ENCODE data around the gene AATK.

AATK gene, protein sequence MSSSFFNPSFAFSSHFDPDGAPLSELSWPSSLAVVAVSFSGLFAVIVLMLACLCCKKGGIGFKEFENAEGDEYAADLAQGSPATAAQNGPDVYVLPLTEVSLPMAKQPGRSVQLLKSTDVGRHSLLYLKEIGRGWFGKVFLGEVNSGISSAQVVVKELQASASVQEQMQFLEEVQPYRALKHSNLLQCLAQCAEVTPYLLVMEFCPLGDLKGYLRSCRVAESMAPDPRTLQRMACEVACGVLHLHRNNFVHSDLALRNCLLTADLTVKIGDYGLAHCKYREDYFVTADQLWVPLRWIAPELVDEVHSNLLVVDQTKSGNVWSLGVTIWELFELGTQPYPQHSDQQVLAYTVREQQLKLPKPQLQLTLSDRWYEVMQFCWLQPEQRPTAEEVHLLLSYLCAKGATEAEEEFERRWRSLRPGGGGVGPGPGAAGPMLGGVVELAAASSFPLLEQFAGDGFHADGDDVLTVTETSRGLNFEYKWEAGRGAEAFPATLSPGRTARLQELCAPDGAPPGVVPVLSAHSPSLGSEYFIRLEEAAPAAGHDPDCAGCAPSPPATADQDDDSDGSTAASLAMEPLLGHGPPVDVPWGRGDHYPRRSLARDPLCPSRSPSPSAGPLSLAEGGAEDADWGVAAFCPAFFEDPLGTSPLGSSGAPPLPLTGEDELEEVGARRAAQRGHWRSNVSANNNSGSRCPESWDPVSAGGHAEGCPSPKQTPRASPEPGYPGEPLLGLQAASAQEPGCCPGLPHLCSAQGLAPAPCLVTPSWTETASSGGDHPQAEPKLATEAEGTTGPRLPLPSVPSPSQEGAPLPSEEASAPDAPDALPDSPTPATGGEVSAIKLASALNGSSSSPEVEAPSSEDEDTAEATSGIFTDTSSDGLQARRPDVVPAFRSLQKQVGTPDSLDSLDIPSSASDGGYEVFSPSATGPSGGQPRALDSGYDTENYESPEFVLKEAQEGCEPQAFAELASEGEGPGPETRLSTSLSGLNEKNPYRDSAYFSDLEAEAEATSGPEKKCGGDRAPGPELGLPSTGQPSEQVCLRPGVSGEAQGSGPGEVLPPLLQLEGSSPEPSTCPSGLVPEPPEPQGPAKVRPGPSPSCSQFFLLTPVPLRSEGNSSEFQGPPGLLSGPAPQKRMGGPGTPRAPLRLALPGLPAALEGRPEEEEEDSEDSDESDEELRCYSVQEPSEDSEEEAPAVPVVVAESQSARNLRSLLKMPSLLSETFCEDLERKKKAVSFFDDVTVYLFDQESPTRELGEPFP (N-terminal part only)

GRCh38 chr17:81166033-81166492 is at the start of gene AATK:
Gene AATK (minus strand): TSS chr17:81166221. CDS start chr17:81165992, 229 bp downstream.
- no peak for FAIRE-seq

DNA sequence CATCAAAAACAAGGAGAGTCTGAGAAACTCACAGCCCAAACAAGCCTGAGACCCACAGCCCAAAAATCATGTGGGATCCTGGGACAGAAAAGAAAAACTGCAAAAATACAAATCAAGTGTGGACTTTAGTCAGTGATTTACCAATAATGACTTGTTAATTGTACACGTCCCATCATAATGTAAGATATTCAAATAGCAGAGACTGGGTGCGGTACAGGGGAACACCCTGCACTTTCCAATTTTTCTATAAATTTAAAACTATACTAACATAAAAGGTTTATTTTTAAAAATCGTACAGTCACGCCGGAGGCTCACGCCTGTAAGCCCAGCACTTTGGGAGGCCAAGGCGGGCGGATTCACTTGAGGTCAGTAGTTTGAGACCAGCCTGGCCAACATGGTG is 48.0 kb upstream of the AATK start:
- DNase-seq (ENCODE audit: insufficient read length, low spot score) (no peak), FAIRE-seq (no peak)

More at GRCh38 chr17:81166033-81166492, at the start of gene AATK:
- no peak for DNase-seq (ENCODE audit: insufficient read length, low spot score)

- DNase-seq (ENCODE audit: insufficient read length, low spot score) (no peak), FAIRE-seq (no peak)
These were observed 46.3 kb upstream of the AATK start for GRCh38 chr17:81212365-81212764.

- no peak for FAIRE-seq
- DNase-seq (ENCODE audit: insufficient read length, low spot score), result no peak
These were observed 44.8 kb upstream of the AATK start for GRCh38 chr17:81210868-81211267.

DNA sequence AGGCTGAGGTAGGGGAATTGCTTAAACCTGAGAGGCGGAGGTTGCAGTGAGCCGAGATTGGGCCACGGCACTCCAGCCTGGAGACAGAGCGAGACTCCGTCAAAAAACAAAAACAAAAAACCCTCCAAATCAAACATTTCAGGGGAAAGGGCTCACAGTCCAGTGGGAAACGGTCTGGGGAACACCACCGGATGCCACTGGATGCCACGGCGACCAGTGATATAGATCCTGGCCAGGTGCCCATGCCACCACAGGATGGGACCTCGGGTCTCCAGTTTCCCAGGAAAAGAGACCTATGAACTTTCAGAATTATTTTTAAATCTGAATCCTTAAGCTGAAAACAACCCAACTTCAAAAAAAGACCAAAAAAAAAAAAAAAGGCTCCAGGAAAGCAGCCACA is 44.4 kb upstream of the AATK start:
- FAIRE-seq, result no peak
- DNase-seq (ENCODE audit: insufficient read length, low spot score), result no peak

- DNase-seq (ENCODE audit: insufficient read length, low spot score), result no peak
- FAIRE-seq, result no peak
These were observed 43.1 kb upstream of the AATK start for GRCh38 chr17:81209141-81209540.

- FAIRE-seq (no peak), DNase-seq (ENCODE audit: insufficient read length, low spot score) (no peak)
These were observed 42.6 kb upstream of the AATK start for GRCh38 chr17:81208651-81209050.

DNA sequence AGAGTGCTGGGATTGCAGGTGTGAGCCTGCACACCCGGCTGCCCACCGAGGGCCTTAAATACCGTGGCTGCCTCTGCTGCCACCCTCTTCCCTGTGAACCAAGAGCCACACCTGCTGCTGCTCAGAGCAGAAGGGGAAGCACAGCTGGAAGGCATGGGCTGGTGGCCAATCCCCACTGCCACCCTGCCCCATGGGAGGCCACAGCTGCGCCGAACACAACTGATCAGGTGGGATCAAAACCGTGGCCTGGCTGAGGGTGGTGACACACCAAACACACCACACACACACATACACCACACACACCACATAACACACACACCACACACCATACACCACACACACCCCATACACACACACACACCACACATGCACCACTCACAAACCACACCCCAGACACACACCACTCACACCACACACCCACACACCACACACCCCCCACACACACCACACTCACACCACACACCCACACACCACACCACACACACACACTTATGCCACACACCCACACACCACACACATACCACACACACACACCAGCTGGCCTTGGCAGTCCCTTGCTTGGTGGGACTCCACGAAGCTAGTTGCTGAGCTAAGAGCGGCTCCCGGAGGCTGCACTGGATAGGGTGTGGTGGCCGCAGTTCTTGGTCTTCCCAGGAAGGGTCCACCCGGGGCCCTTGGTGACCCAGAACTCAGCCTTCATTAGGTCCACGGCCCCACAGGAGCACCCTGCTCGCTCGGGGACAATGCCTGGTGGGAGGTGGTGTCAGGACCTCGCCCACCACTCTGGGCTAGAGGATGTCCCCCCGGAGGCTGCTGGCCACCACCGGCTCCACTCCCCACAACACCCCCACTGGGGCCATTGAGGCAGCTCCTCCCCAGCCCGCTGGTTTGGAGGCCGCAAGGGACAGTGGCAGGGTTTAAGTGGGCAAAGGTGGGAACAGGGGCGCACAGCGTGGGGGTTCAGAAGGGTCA is 41.9 kb upstream of the AATK start:
- DNase-seq (ENCODE audit: insufficient read length, low spot score) (no peak), FAIRE-seq (peak; percentile 98)

- no peak for FAIRE-seq
- DNase-seq (ENCODE audit: insufficient read length, low spot score), result no peak
These were observed 40.6 kb upstream of the AATK start for GRCh38 chr17:81206657-81207056.

GRCh38 chr17:81206166-81206565 is 40.1 kb upstream of the AATK start:
- no peak for FAIRE-seq

GRCh38 chr17:81204578-81204977 is 38.6 kb upstream of the AATK start:
- FAIRE-seq, result no peak
- no peak for DNase-seq (ENCODE audit: insufficient read length, low spot score)

More at GRCh38 chr17:81206166-81206565, 40.1 kb upstream of the AATK start:
- no peak for DNase-seq (ENCODE audit: insufficient read length, low spot score)

DNA sequence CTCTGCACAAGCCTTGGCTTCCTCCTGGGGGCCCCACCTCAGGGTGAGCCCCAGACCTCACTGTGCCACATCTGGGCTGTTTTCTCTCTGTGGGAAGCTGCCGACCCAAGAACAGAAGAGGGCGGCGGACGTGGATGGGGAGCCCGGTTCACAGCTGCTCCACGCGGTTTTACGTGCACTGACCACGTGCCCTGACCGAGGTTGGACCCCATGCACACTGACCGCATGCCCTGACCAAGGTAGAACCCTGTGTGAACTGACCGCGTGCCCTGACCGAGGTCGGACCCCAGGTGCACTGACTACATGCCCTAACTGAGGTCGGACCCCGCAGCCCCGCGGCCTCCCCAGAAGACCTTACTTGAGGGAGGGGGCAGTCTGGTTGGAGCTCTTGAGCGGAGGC is 37.1 kb upstream of the AATK start:
- no peak for DNase-seq (ENCODE audit: insufficient read length, low spot score)
- no peak for FAIRE-seq

DNA sequence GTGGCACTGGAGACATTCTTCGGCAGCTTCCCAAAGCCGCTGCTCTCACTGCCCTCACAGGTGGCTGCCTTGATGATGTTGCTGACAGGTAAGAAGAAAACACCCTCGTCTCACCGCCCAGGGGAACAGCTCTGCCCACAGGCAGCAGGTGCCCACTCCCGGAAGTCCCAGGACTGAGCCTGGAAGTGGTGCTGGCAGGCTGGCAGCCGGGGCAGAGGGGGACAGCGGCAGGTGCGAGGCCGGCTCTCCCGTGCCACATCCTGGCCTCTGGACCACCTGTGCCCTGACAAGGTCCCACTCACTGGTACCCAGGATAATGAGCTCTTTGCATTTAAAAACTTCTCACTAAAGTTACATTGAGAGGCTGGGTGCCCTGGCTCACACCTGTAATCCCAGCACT is 36.3 kb upstream of the AATK start:
- FAIRE-seq, result no peak
- no peak for DNase-seq (ENCODE audit: insufficient read length, low spot score)

DNA sequence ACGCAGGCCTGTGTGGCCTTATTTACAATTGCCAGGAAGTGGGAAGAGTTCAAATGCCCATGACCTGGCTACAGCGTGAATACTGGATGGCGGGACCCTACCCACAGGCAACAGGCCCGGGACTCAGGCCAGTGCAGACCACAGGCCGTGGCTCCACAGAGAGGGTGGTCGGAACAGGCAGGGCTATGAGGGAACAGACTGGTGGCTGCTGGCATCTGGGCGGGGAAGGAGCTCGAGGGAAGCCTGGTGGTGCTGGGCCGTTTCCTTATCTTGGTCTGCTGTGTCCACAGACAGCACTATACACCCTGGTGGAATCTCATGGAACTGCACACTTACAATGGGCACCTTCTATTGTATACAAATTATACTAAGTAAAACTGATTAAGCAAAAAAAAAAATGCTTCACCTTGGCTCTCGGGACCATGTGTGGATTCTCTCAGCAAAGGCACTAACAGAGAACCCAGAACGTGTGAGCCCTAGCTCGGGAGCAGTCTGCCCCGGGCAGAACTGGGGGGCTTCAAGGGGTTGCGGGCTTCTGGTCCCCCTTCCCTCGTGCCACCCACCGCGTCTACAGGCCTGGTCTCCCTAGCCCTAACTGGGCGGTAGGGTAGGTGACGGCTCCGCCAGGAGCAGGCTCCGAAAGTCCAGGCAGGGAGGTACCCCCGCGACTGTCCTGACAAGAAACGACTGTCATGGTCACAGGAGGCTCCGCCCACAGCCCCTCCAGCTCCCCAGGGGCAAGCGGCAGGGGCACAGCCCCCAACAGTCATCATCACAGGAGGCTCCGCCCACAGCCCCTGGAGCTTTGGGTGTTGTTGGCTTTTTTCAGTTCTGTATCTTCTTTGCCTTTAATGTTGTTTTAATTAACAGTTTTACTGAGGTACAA is 34.9 kb upstream of the AATK start:
- FAIRE-seq, result no peak
- peak; percentile 40 for DNase-seq (ENCODE audit: insufficient read length, low spot score)

DNA sequence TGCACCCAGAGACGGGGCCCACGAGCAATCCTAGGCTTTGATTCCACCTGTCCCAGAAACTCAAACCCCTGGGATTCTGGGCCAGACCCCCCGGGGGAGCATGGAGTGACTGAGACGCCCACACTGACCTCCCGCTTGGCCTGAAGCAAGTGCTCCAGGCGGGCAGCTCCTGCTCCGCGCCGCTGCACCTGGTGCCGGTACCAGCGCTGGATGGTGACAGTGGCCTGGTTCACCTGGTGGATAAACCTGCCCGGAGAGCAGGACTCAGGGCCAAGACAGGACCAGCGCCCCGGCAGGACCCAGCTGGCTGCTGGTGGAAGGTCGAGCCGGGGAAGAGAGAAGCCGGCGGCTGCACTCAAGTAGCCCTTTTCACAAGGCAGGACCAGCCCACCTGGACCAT is 34.2 kb upstream of the AATK start:
- FAIRE-seq (no peak), DNase-seq (ENCODE audit: insufficient read length, low spot score) (no peak)

- no peak for DNase-seq (ENCODE audit: insufficient read length, low spot score)
- no peak for FAIRE-seq
These were observed 33.4 kb upstream of the AATK start for GRCh38 chr17:81199482-81199830.

GRCh38 chr17:81198826-81199481 is 32.9 kb upstream of the AATK start:
- DNase-seq (ENCODE audit: insufficient read length, low spot score), result no peak
- no peak for FAIRE-seq

GRCh38 chr17:81197831-81198490 is 31.9 kb upstream of the AATK start:
- DNase-seq (ENCODE audit: insufficient read length, low spot score) (no peak), FAIRE-seq (no peak)
